HCT116 (cell line): ENCODE measurements around the gene DERL3. TPM values are rescaled to one million over a fixed set of nuclear protein-coding genes. Genes with fewer than 3 reads are reported as not detected.

Source experiments
- ATAC-seq: fragments of 200-7000 bp; cut with Tn5 transposase; 2 replicates; pipeline ENCODE4 v1.9.1; 2020; ENCODE audit warnings: mild to moderate bottlenecking, moderate library complexity
- BruUV-seq: library from RNA; stranded (reverse); fragments of 400-500 nt; replicated peaks from 2 replicates; lab custom pipeline; 2021; lab: Mats Ljungman, UMichigan
- CTCF ChIA-PET: fragments of 300-600 bp; sonication (Branson Sonifier 250); formaldehyde crosslinking; loops from one replicate; lab custom pipeline; 2021; ENCODE audit warnings: antibody characterized with exemption; lab: Charles Lee
- POLR2A ChIA-PET: fragments of 300-600, 350-600 bp; sonication (Branson Sonifier 250); formaldehyde crosslinking; loops from one replicate; lab custom pipeline; 2021; ENCODE audit warnings: antibody characterized with exemption; lab: Charles Lee
- RAD21 ChIA-PET, 2 experiments: fragments of 300-600 bp; sonication (Branson Sonifier 250); formaldehyde crosslinking; loops; one replicate each; lab custom pipeline; 2023; ENCODE audit warnings: low total read pairs in 2 of 2; ENCODE audit not compliant: uncharacterized antibody in 2 of 2, unreplicated experiment in 2 of 2, low non-redundant PET in 1 of 2; lab: Charles Lee
- DNase-seq: peaks from one replicate; pipeline ENCODE4 v3.0.0-alpha.2; 2010; ENCODE audit warnings: low read depth, low spot score
- H2AFZ ChIP-seq: fragments of 200-600 bp; shearing (Covaris generic), sonication (generic); 2 replicates; pipeline ENCODE4 v1.6.1; 2017; ENCODE audit warnings: low read depth, mixed run types, mixed read lengths, antibody characterized with exemption, low read length; ENCODE audit not compliant: poor library complexity, severe bottlenecking
- H3K27ac ChIP-seq: 2 replicates; pipeline ENCODE4 v1.5.1; 2012; ENCODE audit warnings: low read depth, low read length
- H3K27me3 ChIP-seq: fragments of 200-600 bp; sonication (generic); 2 replicates; pipeline ENCODE4 v1.6.1; 2016; ENCODE audit warnings: mixed run types, low read length, mixed read lengths; ENCODE audit not compliant: insufficient read depth
- H3K36me3 ChIP-seq, 2 experiments: fragments of 200-500 bp in 1 of 2; fragments of 200-600 bp in 1 of 2; sonication (Bioruptor generic) in 1 of 2; sonication (generic) in 1 of 2; 2 replicates each; pipeline versions ENCODE4 v1.5.1 to v1.6.1; 2014 to 2016; ENCODE audit warnings: low read length in 2 of 2, inconsistent platforms in 1 of 2, mixed read lengths in 1 of 2, mixed run types in 1 of 2; ENCODE audit not compliant: insufficient read depth in 2 of 2, control insufficient read depth in 1 of 2
- H3K4me1 ChIP-seq, 2 experiments: fragments of 200-600 bp in 1 of 2; sonication (generic) in 1 of 2; 2 replicates each; pipeline versions ENCODE4 v1.5.1 to v1.6.1; 2012 to 2017; ENCODE audit warnings: low read length in 2 of 2, inconsistent platforms in 1 of 2, mild to moderate bottlenecking in 1 of 2, mixed read lengths in 1 of 2, mixed run types in 1 of 2, moderate library complexity in 1 of 2; ENCODE audit not compliant: insufficient read depth in 2 of 2, control insufficient read depth in 1 of 2
- H3K4me2 ChIP-seq: fragments of 200-600 bp; sonication (generic); 2 replicates; pipeline ENCODE4 v1.6.1; 2017; ENCODE audit warnings: mixed run types, low read length, mixed read lengths
- H3K4me3 ChIP-seq, 2 experiments: fragments of 200-600 bp in 1 of 2; sonication (generic) in 1 of 2; replicated peaks in 1 of 2; 2 replicates each; pipeline ENCODE4 v1.5.1; 2011 to 2016; ENCODE audit warnings: low read length in 2 of 2, control low read depth in 1 of 2, low read depth in 1 of 2, mild to moderate bottlenecking in 1 of 2, mixed read lengths in 1 of 2, mixed run types in 1 of 2
- H3K79me2 ChIP-seq: fragments of 200-600 bp; sonication (generic); 2 replicates; pipeline ENCODE4 v1.6.1; 2017; ENCODE audit warnings: mild to moderate bottlenecking, mixed run types, low read length, moderate library complexity, mixed read lengths; ENCODE audit not compliant: insufficient read depth
- H3K9ac ChIP-seq: fragments of 200-600 bp; sonication (generic); 2 replicates; pipeline ENCODE4 v1.6.1; 2016; ENCODE audit warnings: low read length, mixed read lengths
- H3K9me2 ChIP-seq: fragments of 200-600 bp; sonication (generic), shearing (Covaris generic); 2 replicates; pipeline ENCODE4 v1.6.1; 2017; ENCODE audit warnings: mixed run types, mild to moderate bottlenecking, moderate library complexity; ENCODE audit not compliant: insufficient read depth
- H3K9me3 ChIP-seq, 2 experiments: fragments of 200-500 bp in 1 of 2; fragments of 200-600 bp in 1 of 2; sonication (Bioruptor generic) in 1 of 2; sonication (generic) in 1 of 2; 2 replicates each; pipeline ENCODE4 v1.6.1; 2014 to 2017; ENCODE audit warnings: low read length in 2 of 2, mixed read lengths in 2 of 2, inconsistent platforms in 1 of 2, low read depth in 1 of 2, mild to moderate bottlenecking in 1 of 2, mixed run types in 1 of 2, moderate library complexity in 1 of 2; ENCODE audit not compliant: control insufficient read depth in 1 of 2, insufficient read depth in 1 of 2
- H4K20me1 ChIP-seq: fragments of 200-600 bp; sonication (generic), shearing (Covaris generic); 2 replicates; pipeline ENCODE4 v1.6.1; 2017; ENCODE audit warnings: mixed run types, mild to moderate bottlenecking, moderate library complexity; ENCODE audit not compliant: insufficient read depth
- CBX3 ChIP-seq: IDR thresholded peaks from 2 replicates; pipeline ENCODE4 v1.6.1; 2012; ENCODE audit warnings: low read depth
- CEBPB ChIP-seq: IDR thresholded peaks from 2 replicates; pipeline ENCODE4 v1.6.1; 2012; ENCODE audit warnings: low read depth
- ELF1 ChIP-seq: IDR thresholded peaks from 2 replicates; pipeline ENCODE4 v1.6.1; 2012; ENCODE audit warnings: low read depth, borderline replicate concordance
- EZH2phosphoT487 ChIP-seq: fragments of 200-600 bp; IDR thresholded peaks from 2 replicates; pipeline ENCODE4 v1.6.1; 2018; ENCODE audit warnings: antibody characterized with exemption, borderline replicate concordance
- RAD21 ChIP-seq: IDR thresholded peaks from 2 replicates; pipeline ENCODE4 v1.6.1; 2012; ENCODE audit warnings: low read depth, mild to moderate bottlenecking
- SIN3A ChIP-seq: IDR thresholded peaks from 2 replicates; pipeline ENCODE4 v1.6.1; 2012; ENCODE audit warnings: low read depth
- SRF ChIP-seq: IDR thresholded peaks from 2 replicates; pipeline ENCODE4 v1.6.1; 2012; ENCODE audit warnings: low read depth
- YY1 ChIP-seq: IDR thresholded peaks from 2 replicates; pipeline ENCODE4 v1.6.1; 2011; ENCODE audit warnings: low read length, low read depth, moderate library complexity, mild to moderate bottlenecking; ENCODE audit not compliant: insufficient replicate concordance; ENCODE audit errors: extremely low read depth
- ZFX ChIP-seq: fragments of 450-650 bp; IDR thresholded peaks from 2 replicates; pipeline ENCODE4 v1.6.1; 2017
- intact Hi-C: fragments of 100-400 bp; cut with micrococcal nuclease; formaldehyde crosslinking; loops from 2 replicates; pipeline ENCODE4 v1.10.0; 2022
- total RNA-seq: library from RNA; stranded (reverse); gene quantifications from one replicate; pipeline ENCODE4 v1.2.1, GENCODE V29; 2021; ENCODE audit not compliant: unreplicated experiment
- TF ChIP-seq, protein P1 (sequence below): IDR thresholded peaks from 2 replicates; pipeline ENCODE4 v1.6.1; 2012
- TF ChIP-seq, protein P2 (sequence below): IDR thresholded peaks from 2 replicates; pipeline ENCODE4 v1.6.1; 2011; ENCODE audit warnings: mild to moderate bottlenecking, low read length, moderate library complexity; ENCODE audit not compliant: insufficient replicate concordance; ENCODE audit errors: extremely low read depth

Gene DERL3
- total RNA-seq, 1 experiment from 2014 or later: not detected

DNA sequence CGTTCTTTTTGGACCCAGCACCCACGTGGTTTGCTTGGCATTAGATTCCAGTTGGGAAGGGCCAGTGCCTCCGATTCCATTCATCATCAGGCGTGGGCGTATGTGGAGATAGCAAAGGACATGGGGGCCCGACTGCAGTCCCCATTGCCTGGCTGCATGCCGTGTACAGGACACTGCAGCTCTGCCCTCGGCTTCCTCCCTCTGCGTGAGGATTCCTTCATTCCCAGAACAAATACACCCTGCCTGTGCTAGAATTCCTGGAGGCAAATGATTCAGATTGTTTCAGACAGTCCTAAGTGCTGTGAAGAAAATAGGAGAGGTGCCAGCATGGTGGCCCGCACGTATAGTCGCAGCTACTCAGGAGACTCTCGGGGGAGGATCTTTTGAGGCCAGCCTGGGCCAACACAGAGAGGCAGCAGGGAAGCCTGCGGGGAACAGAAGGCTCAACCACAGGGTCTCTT is 15.4 kb downstream of the DERL3 start:
- H2AFZ ChIP-seq: no peak overlapping the region
- H3K79me2 ChIP-seq: no peaks in the 10 kb centered on the region
- H4K20me1 ChIP-seq: no peaks in the 10 kb centered on the region
- BruUV-seq: no TSS peak
- H3K27ac ChIP-seq: no peak overlapping the region
- H3K4me3 ChIP-seq: no peak overlapping the region
- TF ChIP-seq ELF1: no peak
- no peak for TF ChIP-seq YY1
- no peak for TF ChIP-seq CEBPB
- TF ChIP-seq CBX3: no peak
- TF ChIP-seq SRF: no peak
- TF ChIP-seq, protein P1, sequence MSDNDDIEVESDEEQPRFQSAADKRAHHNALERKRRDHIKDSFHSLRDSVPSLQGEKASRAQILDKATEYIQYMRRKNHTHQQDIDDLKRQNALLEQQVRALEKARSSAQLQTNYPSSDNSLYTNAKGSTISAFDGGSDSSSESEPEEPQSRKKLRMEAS: no peak
- TF ChIP-seq EZH2phosphoT487: no peak
- TF ChIP-seq RAD21: no peak
- no peak for TF ChIP-seq ZFX
- no peak for TF ChIP-seq SIN3A
- TF ChIP-seq, protein P2, sequence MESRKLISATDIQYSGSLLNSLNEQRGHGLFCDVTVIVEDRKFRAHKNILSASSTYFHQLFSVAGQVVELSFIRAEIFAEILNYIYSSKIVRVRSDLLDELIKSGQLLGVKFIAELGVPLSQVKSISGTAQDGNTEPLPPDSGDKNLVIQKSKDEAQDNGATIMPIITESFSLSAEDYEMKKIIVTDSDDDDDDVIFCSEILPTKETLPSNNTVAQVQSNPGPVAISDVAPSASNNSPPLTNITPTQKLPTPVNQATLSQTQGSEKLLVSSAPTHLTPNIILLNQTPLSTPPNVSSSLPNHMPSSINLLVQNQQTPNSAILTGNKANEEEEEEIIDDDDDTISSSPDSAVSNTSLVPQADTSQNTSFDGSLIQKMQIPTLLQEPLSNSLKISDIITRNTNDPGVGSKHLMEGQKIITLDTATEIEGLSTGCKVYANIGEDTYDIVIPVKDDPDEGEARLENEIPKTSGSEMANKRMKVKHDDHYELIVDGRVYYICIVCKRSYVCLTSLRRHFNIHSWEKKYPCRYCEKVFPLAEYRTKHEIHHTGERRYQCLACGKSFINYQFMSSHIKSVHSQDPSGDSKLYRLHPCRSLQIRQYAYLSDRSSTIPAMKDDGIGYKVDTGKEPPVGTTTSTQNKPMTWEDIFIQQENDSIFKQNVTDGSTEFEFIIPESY: no peak
- H3K4me2 ChIP-seq: no peak overlapping the region
- peaks cover 17 to 33% of the 10 kb centered on the region in 2 experiments; a peak in 3 of 4 replicates for H3K36me3 ChIP-seq
- no peaks in the 10 kb centered on the region for H3K9me3 ChIP-seq
- CTCF ChIA-PET: no interaction called here
- H3K4me1 ChIP-seq: no peaks in the 10 kb centered on the region
- H3K27me3 ChIP-seq: no peaks in the 10 kb centered on the region
- DNase-seq: no peak
- RAD21 ChIA-PET: interaction anchor here in 1 of 2 experiments (0.7 kb wide), 1 partner anchor 423 kb away, joined by 3 read pairs; no protein-coding TSS in a partner anchor
- no peak overlapping the region for H3K9ac ChIP-seq
- ATAC-seq: no peak
- POLR2A ChIA-PET: no interaction called here
- no peaks in the 10 kb centered on the region for H3K9me2 ChIP-seq
- intact Hi-C loops: no loop called here
